ENCODE results near the gene NR2C2AP.
"Not testable (repeated sequence)": the region's sequence is repeated elsewhere in the genome, so short reads cannot be mapped to it uniquely, and the experiment has no call there.

The NR2C2AP gene, protein sequence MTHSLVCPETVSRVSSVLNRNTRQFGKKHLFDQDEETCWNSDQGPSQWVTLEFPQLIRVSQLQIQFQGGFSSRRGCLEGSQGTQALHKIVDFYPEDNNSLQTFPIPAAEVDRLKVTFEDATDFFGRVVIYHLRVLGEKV

GRCh38 chr19:19203012-19203856, at the start of gene NR2C2AP:
Gene NR2C2AP, minus strand, starts transcription at chr19:19203414. Its CDS starts 354 bp downstream, at chr19:19203060.
- DNase-seq (ENCODE audit: low spot score) = peak; percentile 88

DNA sequence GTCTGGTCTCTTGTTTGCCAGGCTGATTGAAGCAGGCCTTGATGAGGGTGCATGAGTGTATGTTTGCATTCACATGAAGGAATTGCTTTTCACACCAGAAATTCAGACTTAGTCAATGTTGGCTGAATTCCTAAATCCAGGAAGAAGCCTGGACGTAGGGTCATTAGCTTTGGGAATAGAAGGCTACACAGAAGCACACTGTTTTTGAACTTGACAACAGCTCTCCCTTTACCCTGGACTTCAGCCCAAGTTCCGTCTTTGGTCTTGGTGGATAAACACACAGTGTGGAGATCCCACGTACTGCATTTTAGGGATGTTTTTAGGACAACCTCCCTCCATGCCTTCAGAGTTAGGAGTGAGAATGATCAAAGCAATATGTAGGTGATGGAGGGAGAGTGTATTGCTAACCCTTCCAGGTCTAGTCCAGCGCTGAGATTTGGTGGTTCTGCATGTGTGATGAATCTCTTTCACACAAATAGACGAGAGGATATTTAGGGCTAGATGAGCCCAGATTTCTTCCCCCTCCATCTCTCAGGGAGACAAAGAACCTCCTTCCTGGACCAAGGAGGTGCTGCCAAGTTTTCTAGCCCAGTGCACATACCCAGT, 47.1 kb upstream of the NR2C2AP start:
- DNase-seq (ENCODE audit: low spot score) = no peak

GRCh38 chr19:19240476-19240875, 37.3 kb upstream of the NR2C2AP start:
- no peak for DNase-seq (ENCODE audit: low spot score)

DNA sequence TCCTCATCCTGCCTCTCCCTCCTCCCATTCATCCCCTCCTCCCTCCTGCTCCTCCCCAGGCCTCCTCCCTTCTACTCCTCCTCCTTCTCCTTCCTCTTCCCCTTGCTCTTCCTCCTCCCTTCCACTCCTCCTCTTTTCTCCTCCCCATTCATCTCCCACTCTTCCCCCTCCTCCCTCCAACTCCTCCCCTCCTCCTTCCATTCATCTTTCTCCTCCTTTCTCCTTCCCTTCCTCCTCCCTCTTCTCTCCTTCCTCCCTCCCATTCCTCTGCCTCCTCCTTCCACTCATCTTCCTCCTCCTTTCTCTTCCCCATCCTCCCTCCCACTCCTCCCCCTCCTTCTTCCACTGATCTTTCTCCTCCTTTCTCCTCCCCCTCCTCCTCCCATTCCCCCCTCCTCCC, 36.5 kb upstream of the NR2C2AP start:
- no peak for DNase-seq (ENCODE audit: low spot score)

DNA sequence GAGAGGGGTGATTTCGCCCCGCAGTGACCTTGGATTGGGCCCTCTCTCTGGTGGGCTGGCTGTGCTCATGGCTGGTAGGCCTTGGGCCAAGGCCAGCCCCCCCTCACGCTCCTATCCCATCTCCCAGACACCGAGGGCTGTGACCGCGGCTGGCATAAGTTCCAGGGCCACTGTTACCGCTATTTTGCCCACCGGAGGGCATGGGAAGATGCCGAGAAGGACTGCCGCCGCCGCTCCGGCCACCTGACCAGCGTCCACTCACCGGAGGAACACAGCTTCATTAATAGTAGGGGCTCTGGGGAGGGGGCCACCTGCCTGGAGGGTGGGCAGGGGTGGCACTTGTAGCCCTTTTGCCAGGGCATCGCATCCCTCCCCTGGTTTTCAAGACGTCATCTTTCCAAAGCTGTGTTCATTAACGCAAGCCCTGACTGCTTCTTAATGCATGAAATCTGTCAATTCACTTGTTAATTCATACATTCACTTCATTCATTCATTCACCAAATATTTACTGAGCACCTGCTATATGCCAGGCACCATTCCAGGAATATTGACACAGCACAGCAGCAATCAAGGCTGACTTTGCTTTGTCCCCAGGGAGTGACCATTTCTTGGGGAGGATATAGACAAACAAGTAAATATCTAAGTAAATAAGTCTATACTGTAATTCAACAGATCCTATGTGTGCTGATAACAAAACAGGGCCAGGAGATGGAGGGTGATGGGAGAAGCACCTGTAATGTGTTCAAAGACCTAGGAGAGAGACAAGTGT, 35.1 kb upstream of the NR2C2AP start:
- DNase-seq (ENCODE audit: low spot score) = no peak

DNA sequence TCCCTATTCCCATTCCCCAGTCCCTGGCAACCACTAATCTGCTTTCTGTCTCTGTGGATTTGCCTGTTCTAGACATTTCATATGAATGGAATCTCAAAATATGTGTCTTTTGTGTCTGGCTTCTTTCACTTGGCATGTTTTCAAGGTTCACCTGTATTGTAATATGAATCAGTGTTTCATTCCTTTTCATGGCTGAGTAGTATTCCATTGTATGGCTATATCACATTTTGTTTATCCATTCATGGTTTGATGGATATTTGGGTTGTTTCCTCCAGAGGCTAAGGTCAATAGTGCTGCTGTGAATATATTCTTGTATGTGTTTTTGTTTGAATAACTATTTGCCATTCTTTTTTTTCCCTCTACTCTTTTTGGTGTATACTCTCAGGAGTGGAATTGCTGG, 33.0 kb upstream of the NR2C2AP start:
- DNase-seq (ENCODE audit: low spot score) = no peak

GRCh38 chr19:19234220-19234816, 31.1 kb upstream of the NR2C2AP start:
- no peak for DNase-seq (ENCODE audit: low spot score)

DNA sequence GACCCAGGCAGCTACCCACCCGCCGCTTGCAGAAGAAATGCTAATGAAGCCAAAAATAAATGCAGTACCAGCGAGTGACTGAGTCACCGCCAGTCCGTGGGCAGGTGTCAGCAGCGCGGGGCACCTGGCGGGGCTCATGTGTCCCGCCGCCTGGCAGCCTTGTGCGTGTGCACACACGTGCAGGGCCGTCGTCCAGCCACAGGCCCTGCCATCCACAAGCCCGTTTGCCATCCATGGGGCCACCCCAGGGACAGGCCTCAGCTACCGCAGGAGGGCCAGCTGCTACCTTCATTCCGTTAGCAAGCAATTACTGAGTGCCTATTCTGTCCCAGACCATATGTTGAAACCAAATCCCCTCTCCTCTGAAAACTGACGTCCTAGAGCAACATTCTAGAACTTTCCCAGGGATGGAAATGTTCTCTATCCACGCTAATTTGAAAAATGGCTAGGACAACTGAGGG, 29.1 kb upstream of the NR2C2AP start:
- DNase-seq (ENCODE audit: low spot score) = no peak

DNA sequence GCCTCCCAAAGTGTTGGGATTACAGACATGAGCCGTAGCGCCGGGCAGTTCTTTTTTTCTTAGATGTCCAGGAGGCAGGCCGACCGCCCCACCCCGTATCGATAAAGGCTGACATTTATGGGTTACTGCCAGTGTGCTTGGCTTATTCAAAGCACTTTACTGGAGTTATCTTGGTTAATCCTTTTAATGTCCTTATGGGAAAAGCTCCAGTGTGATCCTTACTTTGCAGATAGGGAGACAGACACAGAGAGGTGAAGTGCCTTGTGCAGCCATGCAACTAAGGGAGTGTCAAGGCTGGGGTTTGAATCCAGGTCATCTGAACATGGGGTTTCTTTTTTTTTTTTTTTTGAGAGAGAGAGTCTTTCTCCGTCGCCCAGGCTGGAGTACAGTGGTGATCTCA, 27.8 kb upstream of the NR2C2AP start:
- no peak for DNase-seq (ENCODE audit: low spot score)

DNA sequence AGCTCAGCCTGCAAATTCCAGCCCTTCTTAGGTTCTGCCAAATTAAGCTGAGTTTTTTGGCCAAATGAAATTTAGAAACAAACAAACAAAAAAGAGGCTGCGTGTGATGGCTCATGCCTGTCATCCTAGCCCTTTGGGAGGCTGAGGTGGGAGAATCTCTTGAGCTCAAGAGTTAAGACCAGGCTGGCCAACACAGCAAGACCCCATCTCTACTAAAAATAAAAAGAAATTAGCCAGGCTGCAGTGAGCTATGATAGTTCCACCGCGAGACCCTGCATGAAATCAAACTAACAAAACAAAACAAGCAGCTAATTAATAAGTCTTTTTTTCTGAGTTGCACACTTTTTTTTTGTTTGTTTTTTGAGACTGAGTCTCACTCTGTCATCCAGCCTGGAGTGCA, 26.5 kb upstream of the NR2C2AP start:
- DNase-seq (ENCODE audit: low spot score) = no peak

GRCh38 chr19:19227217-19227616, 24.0 kb upstream of the NR2C2AP start:
- no peak for DNase-seq (ENCODE audit: low spot score)

DNA sequence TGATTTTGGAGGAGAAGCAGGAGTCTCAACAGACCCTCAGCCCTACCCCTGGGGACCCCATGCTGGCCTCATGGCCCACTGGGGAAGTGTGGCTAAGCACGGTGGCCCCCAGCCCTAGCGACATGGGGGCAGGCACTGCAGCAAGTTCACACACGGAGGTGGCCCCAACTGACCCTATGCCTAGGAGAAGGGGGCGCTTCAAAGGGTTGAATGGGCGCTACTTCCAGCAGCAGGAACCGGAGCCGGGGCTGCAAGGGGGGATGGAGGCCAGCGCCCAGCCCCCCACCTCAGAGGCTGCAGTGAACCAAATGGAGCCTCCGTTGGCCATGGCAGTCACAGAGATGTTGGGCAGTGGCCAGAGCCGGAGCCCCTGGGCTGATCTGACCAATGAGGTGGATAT, 23.4 kb upstream of the NR2C2AP start:
- DNase-seq (ENCODE audit: low spot score) = no peak

DNA sequence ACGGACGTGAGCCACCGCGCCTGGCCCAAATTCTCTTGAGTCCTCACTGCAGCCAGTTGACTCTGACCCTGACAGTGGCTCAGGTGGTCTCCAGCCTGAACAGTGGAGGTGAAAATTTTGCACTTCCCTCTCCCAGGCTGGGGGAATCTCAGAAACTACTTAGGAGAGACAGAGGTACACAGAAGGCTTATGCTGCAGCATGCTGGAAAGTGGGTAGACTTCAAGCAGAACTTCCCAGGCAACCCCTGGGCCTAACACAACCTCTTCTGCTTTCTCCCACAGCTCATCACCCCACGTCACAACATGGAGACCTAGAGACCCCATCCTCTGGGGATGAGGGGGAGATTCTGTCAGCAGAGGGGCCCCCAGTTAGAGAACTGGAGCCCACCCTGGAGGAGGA, 23.0 kb upstream of the NR2C2AP start:
- DNase-seq (ENCODE audit: low spot score) = no peak

- peak; percentile 72 for DNase-seq (ENCODE audit: low spot score)
Observed at GRCh38 chr19:19224852-19225494, 21.8 kb upstream of the NR2C2AP start.

DNA sequence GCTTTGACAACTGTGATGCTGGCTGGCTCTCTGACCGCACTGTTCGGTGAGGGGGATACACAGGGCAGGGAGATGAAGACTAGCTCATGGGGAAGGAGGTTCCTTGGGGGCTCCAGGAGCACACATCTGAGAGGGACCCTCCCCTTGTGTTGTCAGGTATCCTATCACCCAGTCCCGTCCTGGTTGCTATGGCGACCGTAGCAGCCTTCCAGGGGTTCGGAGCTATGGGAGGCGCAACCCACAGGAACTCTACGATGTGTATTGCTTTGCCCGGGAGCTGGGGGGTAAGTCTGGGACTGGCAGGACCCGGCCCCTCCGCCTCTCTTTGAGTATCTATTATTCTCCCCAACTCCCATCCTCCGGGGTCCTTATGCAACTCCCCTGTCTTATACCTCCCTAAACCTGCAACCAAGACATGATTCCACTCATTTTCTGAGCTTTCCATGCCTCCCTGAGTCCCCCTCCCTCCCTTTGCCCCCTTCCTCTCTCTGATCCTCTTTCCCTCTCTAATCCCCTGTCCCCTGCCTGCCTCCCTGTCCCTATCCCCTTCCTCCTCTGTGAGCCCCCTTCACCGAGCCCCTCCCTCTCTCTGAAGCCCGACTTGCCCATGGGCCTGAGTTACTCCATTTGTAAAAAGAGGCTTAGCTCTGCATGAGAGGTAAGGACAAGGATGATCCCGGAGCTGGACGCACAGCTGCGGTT, 21.1 kb upstream of the NR2C2AP start:
- DNase-seq (ENCODE audit: low spot score) = no peak

GRCh38 chr19:19223636-19224035, 20.4 kb upstream of the NR2C2AP start:
- no peak for DNase-seq (ENCODE audit: low spot score)

- DNase-seq (ENCODE audit: low spot score) = no peak
Observed at GRCh38 chr19:19223060-19223459, 19.8 kb upstream of the NR2C2AP start.

- DNase-seq (ENCODE audit: low spot score) = not testable (repeated sequence)
Observed at GRCh38 chr19:19221000-19221399, 17.8 kb upstream of the NR2C2AP start.

- no peak for DNase-seq (ENCODE audit: low spot score)
Observed at GRCh38 chr19:19218911-19219310, 15.7 kb upstream of the NR2C2AP start.

- DNase-seq (ENCODE audit: low spot score) = no peak
Observed at GRCh38 chr19:19217099-19217498, 13.9 kb upstream of the NR2C2AP start.

- DNase-seq (ENCODE audit: low spot score) = no peak
Observed at GRCh38 chr19:19215792-19216191, 12.6 kb upstream of the NR2C2AP start.

Measured in hematopoietic multipotent progenitor cell treated with erythropoietin and hydrocortisone succinate and interleukin-3 and kit ligand, for 17 days (in vitro differentiated cells).